GM23338 (cell line): ENCODE data around the gene GALNT15. TPM values are rescaled to one million over a fixed set of nuclear protein-coding genes. Genes with fewer than 3 reads are reported as not detected.

ENCODE experiments used
- ATAC-seq: fragments of 200-7000 bp; cut with Tn5 transposase; 3 replicates; pipeline ENCODE4 v1.9.1; 2020
- DNase-seq: peaks from one replicate; pipeline ENCODE4 v3.0.0-alpha.2; 2015; ENCODE audit warnings: low spot score
- H2AFZ ChIP-seq: fragments of 200-600 bp; sonication (generic); 2 replicates; pipeline ENCODE4 v1.8.0; 2016; ENCODE audit warnings: antibody characterized with exemption, mild to moderate bottlenecking, moderate library complexity
- H3F3A ChIP-seq: fragments of 200-600 bp; sonication (generic); replicated peaks from 2 replicates; pipeline ENCODE4 v1.8.0; 2017; ENCODE audit warnings: antibody characterized with exemption, mixed run types, low read depth
- H3K27ac ChIP-seq: fragments of 200-600 bp; sonication (generic); 2 replicates; pipeline ENCODE4 v1.6.1; 2016; ENCODE audit warnings: low read depth
- H3K27me3 ChIP-seq: fragments of 200-600 bp; sonication (generic); 2 replicates; pipeline ENCODE4 v1.8.0; 2016; ENCODE audit warnings: mild to moderate bottlenecking, mixed run types, moderate library complexity; ENCODE audit not compliant: insufficient read depth
- H3K36me3 ChIP-seq: fragments of 200-600 bp; sonication (generic); 2 replicates; pipeline ENCODE4 v1.8.0; 2016; ENCODE audit warnings: mild to moderate bottlenecking; ENCODE audit not compliant: insufficient read depth
- H3K4me1 ChIP-seq: fragments of 200-600 bp; sonication (generic); 2 replicates; pipeline ENCODE4 v1.8.0; 2016; ENCODE audit warnings: mild to moderate bottlenecking, moderate library complexity; ENCODE audit not compliant: insufficient read depth
- H3K4me2 ChIP-seq: fragments of 200-600 bp; sonication (generic); 2 replicates; pipeline ENCODE4 v1.7.1; 2017; ENCODE audit warnings: mixed run types
- H3K4me3 ChIP-seq: fragments of 200-600 bp; sonication (generic); 2 replicates; pipeline ENCODE4 v1.6.1; 2016; ENCODE audit warnings: mixed run types
- H3K79me2 ChIP-seq: fragments of 200-600 bp; sonication (generic); replicated peaks from 2 replicates; pipeline ENCODE4 v1.8.0; 2017; ENCODE audit warnings: mild to moderate bottlenecking; ENCODE audit not compliant: insufficient read depth
- H3K9me2 ChIP-seq: fragments of 200-600 bp; sonication (generic); 2 replicates; pipeline ENCODE4 v1.8.0; 2017; ENCODE audit not compliant: insufficient read depth
- H4K20me1 ChIP-seq: fragments of 200-600 bp; sonication (generic); replicated peaks from 2 replicates; pipeline ENCODE4 v1.8.0; 2017; ENCODE audit warnings: mild to moderate bottlenecking; ENCODE audit not compliant: insufficient read depth
- H3K27ac Mint-ChIP-seq: 2 replicates; pipeline ENCODE4 v1.8.0; 2020; ENCODE audit warnings: inconsistent platforms, mild to moderate bottlenecking, moderate library complexity, mixed read lengths
- H3K27me3 Mint-ChIP-seq: 3 replicates; pipeline ENCODE4 v1.8.0; 2022; ENCODE audit warnings: low read depth, mild to moderate bottlenecking, moderate library complexity, mixed read lengths, inconsistent platforms; ENCODE audit not compliant: insufficient read depth, poor library complexity
- H3K36me3 Mint-ChIP-seq: 3 replicates; pipeline ENCODE4 v1.8.0; 2021; ENCODE audit warnings: low read depth, mild to moderate bottlenecking, inconsistent platforms, moderate library complexity, mixed read lengths
- H3K4me1 Mint-ChIP-seq: 3 replicates; pipeline ENCODE4 v1.8.0; 2020; ENCODE audit warnings: mild to moderate bottlenecking, inconsistent platforms, mixed read lengths
- H3K4me3 Mint-ChIP-seq: 3 replicates; pipeline ENCODE4 v1.8.0; 2021; ENCODE audit warnings: moderate library complexity, mild to moderate bottlenecking, inconsistent platforms, mixed read lengths
- H3K9me3 Mint-ChIP-seq: 3 replicates; pipeline ENCODE4 v1.8.0; 2020; ENCODE audit warnings: moderate library complexity, mild to moderate bottlenecking, inconsistent platforms, mixed read lengths
- CREB1 ChIP-seq: fragments of 250-450 bp; sonication (Bioruptor Pico); IDR thresholded peaks from 2 replicates; pipeline ENCODE4 v1.5.0; 2020; ENCODE audit warnings: low read depth, mild to moderate bottlenecking, moderate library complexity
- EZH2 ChIP-seq: fragments of 200-600 bp; sonication (generic); IDR thresholded peaks from one replicate; pipeline ENCODE4 v1.8.0; 2017; ENCODE audit warnings: antibody characterized with exemption, mild to moderate bottlenecking, low read depth; ENCODE audit not compliant: unreplicated experiment
- JUNB ChIP-seq: IDR thresholded peaks from one replicate; pipeline ENCODE4 v1.6.1; 2016; ENCODE audit warnings: antibody characterized with exemption; ENCODE audit not compliant: unreplicated experiment
- POLR2AphosphoS5 ChIP-seq: IDR thresholded peaks from 2 replicates; pipeline ENCODE4 v1.6.1; 2016; ENCODE audit warnings: antibody characterized with exemption, low read depth
- STAT1 ChIP-seq: IDR thresholded peaks from one replicate; pipeline ENCODE4 v1.6.1; 2016; ENCODE audit warnings: antibody characterized with exemption; ENCODE audit not compliant: unreplicated experiment
- ZNF114 ChIP-seq: fragments of 250-450 bp; sonication (Bioruptor Pico); IDR thresholded peaks from 2 replicates; pipeline ENCODE4 v1.5.0; 2020; ENCODE audit warnings: mild to moderate bottlenecking, moderate library complexity
- ZNF331 ChIP-seq: fragments of 250-450 bp; sonication (Bioruptor Pico); IDR thresholded peaks from 2 replicates; pipeline ENCODE4 v1.5.0; 2020; ENCODE audit warnings: low read depth, mild to moderate bottlenecking, moderate library complexity
- polyA plus RNA-seq: library from polyadenylated mRNA; unstranded; fragments of >200 nt; fragmentation: Nextera tagmentation; extraction: Ambion mirVana; gene quantifications from 2 replicates; pipeline ENCODE4 v1.2.1, GENCODE V29; 2016
- total RNA-seq: library from RNA; depleted of rRNA; stranded (reverse); fragments of >200 nt; shearing (Covaris generic); gene quantifications from 2 replicates; pipeline ENCODE4 v1.2.3, GENCODE V29; 2014
- TF ChIP-seq, protein P1 (sequence below): IDR thresholded peaks from 2 replicates; pipeline ENCODE4 v1.6.1; 2016; ENCODE audit warnings: antibody characterized with exemption
- TF ChIP-seq, protein P2 (sequence below): fragments of 250-450 bp; sonication (Bioruptor Pico); IDR thresholded peaks from 2 replicates; pipeline ENCODE4 v1.5.0; 2020; ENCODE audit warnings: mild to moderate bottlenecking, moderate library complexity
- TF ChIP-seq, protein P3 (sequence below), 2 experiments: fragments of 200-600 bp in 1 of 2; sonication (generic) in 1 of 2; conservative IDR thresholded peaks; 2 replicates each; pipeline versions ENCODE4 v1.5.1 to v1.6.1; 2016 to 2017; ENCODE audit warnings: antibody characterized with exemption in 2 of 2, low read depth in 2 of 2, mild to moderate bottlenecking in 2 of 2, moderate library complexity in 1 of 2
- TF ChIP-seq, protein P4 (sequence below): IDR thresholded peaks from one replicate; pipeline ENCODE4 v1.6.1; 2018; ENCODE audit warnings: antibody characterized with exemption; ENCODE audit not compliant: unreplicated experiment

The GALNT15 gene
- total and polyA plus RNA-seq, 2 experiments from 2014 or later = 0.06 to 0.35 TPM

DNA sequence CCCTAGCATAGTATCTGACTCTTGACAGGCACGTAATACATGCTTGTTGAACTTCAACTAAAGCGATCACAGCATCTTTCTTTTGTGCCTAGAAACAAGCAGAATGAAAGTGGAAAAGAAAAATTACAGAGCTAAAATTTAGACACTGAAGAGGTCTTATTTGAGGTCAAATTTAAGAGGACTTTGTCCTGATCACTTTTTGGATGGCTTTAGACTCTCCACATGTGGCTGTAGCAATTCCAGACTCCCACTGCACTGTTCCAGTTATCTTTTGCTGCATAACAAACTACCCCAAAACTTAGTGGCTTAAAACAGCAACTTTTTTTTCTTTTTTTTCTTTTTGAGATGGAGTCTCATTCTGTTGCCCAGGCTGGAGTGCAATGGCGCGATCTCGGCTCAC, 66.7 kb downstream of the GALNT15 start:
- Mint-ChIP-seq H3K27ac (no peak overlapping the region), H3K4me1 (no peaks in the 10 kb centered on the region), H3K27me3 (peaks cover 5% of the 10 kb centered on the region), H3K9me3 (no peaks in the 10 kb centered on the region; the same call in 2 of the 3 replicates), H3K36me3 (no peaks in the 10 kb centered on the region), H3K4me3 (no peak overlapping the region)
- Histone ChIP-seq H3K9me2 (0 out of 2 replicates have a peak, but pooled peaks cover 2% of the 10 kb centered on the region), H4K20me1 (no peaks in the 10 kb centered on the region), H3K4me2 (no peak overlapping the region), H3F3A (no peaks in the 10 kb centered on the region), H3K4me3 (no peak overlapping the region), H3K27me3 (no peaks in the 10 kb centered on the region), H3K27ac (no peak overlapping the region), H3K36me3 (no peaks in the 10 kb centered on the region), H3K4me1 (no peaks in the 10 kb centered on the region), H3K79me2 (no peaks in the 10 kb centered on the region), H2AFZ (no peak overlapping the region)
- no peak for DNase-seq
- TF ChIP-seq JUNB (no peak), POLR2AphosphoS5 (no peak), STAT1 (no peak), ZNF331 (no peak), ZNF114 (CRISPR knock-in tag) (no peak), EZH2 (no peak), CREB1 (CRISPR knock-in tag) (no peak)
- TF ChIP-seq, protein P1, sequence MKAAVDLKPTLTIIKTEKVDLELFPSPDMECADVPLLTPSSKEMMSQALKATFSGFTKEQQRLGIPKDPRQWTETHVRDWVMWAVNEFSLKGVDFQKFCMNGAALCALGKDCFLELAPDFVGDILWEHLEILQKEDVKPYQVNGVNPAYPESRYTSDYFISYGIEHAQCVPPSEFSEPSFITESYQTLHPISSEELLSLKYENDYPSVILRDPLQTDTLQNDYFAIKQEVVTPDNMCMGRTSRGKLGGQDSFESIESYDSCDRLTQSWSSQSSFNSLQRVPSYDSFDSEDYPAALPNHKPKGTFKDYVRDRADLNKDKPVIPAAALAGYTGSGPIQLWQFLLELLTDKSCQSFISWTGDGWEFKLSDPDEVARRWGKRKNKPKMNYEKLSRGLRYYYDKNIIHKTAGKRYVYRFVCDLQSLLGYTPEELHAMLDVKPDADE = no peak
- TF ChIP-seq, protein P2, sequence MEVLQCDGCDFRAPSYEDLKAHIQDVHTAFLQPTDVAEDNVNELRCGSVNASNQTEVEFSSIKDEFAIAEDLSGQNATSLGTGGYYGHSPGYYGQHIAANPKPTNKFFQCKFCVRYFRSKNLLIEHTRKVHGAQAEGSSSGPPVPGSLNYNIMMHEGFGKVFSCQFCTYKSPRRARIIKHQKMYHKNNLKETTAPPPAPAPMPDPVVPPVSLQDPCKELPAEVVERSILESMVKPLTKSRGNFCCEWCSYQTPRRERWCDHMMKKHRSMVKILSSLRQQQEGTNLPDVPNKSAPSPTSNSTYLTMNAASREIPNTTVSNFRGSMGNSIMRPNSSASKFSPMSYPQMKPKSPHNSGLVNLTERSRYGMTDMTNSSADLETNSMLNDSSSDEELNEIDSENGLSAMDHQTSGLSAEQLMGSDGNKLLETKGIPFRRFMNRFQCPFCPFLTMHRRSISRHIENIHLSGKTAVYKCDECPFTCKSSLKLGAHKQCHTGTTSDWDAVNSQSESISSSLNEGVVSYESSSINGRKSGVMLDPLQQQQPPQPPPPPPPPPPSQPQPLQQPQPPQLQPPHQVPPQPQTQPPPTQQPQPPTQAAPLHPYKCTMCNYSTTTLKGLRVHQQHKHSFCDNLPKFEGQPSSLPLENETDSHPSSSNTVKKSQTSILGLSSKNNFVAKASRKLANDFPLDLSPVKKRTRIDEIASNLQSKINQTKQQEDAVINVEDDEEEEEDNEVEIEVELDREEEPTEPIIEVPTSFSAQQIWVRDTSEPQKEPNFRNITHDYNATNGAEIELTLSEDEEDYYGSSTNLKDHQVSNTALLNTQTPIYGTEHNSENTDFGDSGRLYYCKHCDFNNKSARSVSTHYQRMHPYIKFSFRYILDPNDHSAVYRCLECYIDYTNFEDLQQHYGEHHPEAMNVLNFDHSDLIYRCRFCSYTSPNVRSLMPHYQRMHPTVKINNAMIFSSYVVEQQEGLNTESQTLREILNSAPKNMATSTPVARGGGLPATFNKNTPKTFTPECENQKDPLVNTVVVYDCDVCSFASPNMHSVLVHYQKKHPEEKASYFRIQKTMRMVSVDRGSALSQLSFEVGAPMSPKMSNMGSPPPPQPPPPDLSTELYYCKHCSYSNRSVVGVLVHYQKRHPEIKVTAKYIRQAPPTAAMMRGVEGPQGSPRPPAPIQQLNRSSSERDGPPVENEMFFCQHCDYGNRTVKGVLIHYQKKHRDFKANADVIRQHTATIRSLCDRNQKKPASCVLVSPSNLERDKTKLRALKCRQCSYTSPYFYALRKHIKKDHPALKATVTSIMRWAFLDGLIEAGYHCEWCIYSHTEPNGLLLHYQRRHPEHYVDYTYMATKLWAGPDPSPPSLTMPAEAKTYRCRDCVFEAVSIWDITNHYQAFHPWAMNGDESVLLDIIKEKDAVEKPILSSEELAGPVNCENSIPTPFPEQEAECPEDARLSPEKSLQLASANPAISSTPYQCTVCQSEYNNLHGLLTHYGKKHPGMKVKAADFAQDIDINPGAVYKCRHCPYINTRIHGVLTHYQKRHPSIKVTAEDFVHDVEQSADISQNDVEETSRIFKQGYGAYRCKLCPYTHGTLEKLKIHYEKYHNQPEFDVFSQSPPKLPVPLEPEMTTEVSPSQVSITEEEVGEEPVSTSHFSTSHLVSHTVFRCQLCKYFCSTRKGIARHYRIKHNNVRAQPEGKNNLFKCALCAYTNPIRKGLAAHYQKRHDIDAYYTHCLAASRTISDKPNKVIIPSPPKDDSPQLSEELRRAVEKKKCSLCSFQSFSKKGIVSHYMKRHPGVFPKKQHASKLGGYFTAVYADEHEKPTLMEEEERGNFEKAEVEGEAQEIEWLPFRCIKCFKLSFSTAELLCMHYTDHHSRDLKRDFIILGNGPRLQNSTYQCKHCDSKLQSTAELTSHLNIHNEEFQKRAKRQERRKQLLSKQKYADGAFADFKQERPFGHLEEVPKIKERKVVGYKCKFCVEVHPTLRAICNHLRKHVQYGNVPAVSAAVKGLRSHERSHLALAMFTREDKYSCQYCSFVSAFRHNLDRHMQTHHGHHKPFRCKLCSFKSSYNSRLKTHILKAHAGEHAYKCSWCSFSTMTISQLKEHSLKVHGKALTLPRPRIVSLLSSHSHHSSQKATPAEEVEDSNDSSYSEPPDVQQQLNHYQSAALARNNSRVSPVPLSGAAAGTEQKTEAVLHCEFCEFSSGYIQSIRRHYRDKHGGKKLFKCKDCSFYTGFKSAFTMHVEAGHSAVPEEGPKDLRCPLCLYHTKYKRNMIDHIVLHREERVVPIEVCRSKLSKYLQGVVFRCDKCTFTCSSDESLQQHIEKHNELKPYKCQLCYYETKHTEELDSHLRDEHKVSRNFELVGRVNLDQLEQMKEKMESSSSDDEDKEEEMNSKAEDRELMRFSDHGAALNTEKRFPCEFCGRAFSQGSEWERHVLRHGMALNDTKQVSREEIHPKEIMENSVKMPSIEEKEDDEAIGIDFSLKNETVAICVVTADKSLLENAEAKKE (CRISPR knock-in tag) = no peak
- TF ChIP-seq, protein P3, sequence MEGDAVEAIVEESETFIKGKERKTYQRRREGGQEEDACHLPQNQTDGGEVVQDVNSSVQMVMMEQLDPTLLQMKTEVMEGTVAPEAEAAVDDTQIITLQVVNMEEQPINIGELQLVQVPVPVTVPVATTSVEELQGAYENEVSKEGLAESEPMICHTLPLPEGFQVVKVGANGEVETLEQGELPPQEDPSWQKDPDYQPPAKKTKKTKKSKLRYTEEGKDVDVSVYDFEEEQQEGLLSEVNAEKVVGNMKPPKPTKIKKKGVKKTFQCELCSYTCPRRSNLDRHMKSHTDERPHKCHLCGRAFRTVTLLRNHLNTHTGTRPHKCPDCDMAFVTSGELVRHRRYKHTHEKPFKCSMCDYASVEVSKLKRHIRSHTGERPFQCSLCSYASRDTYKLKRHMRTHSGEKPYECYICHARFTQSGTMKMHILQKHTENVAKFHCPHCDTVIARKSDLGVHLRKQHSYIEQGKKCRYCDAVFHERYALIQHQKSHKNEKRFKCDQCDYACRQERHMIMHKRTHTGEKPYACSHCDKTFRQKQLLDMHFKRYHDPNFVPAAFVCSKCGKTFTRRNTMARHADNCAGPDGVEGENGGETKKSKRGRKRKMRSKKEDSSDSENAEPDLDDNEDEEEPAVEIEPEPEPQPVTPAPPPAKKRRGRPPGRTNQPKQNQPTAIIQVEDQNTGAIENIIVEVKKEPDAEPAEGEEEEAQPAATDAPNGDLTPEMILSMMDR (conservative IDR thresholded peaks at IDR 0.05; ENCODE audit: low read depth in 2 of 2) = no peak
- TF ChIP-seq, protein P4, sequence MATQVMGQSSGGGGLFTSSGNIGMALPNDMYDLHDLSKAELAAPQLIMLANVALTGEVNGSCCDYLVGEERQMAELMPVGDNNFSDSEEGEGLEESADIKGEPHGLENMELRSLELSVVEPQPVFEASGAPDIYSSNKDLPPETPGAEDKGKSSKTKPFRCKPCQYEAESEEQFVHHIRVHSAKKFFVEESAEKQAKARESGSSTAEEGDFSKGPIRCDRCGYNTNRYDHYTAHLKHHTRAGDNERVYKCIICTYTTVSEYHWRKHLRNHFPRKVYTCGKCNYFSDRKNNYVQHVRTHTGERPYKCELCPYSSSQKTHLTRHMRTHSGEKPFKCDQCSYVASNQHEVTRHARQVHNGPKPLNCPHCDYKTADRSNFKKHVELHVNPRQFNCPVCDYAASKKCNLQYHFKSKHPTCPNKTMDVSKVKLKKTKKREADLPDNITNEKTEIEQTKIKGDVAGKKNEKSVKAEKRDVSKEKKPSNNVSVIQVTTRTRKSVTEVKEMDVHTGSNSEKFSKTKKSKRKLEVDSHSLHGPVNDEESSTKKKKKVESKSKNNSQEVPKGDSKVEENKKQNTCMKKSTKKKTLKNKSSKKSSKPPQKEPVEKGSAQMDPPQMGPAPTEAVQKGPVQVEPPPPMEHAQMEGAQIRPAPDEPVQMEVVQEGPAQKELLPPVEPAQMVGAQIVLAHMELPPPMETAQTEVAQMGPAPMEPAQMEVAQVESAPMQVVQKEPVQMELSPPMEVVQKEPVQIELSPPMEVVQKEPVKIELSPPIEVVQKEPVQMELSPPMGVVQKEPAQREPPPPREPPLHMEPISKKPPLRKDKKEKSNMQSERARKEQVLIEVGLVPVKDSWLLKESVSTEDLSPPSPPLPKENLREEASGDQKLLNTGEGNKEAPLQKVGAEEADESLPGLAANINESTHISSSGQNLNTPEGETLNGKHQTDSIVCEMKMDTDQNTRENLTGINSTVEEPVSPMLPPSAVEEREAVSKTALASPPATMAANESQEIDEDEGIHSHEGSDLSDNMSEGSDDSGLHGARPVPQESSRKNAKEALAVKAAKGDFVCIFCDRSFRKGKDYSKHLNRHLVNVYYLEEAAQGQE = no peak
- ATAC-seq = no peak
